B cell (primary cell): ENCODE results near the gene CELA2A. TPM values are rescaled to one million over a fixed set of nuclear protein-coding genes. Genes with fewer than 3 reads are reported as not detected.
"Not testable (repeated sequence)": the region's sequence is repeated elsewhere in the genome, so short reads cannot be mapped to it uniquely, and the experiment has no call there.

Experiments used
- ATAC-seq: fragments of 200-7000 bp; cut with Tn5 transposase; one replicate; pipeline ENCODE4 v1.10.0; 2021; ENCODE audit warnings: low read depth, mild to moderate bottlenecking, moderate number of reproducible peaks, moderate library complexity
- CTCF ChIA-PET: fragments of 350-600 bp; sonication (Branson Sonifier 250); formaldehyde crosslinking; loops from one replicate; lab custom pipeline; 2021; ENCODE audit warnings: antibody characterized with exemption, inconsistent platforms; lab: Charles Lee
- POLR2A ChIA-PET: fragments of 350-600 bp; sonication (Branson Sonifier 250); formaldehyde crosslinking; loops from one replicate; lab custom pipeline; 2021; ENCODE audit warnings: antibody characterized with exemption; lab: Charles Lee
- DNase-seq: peaks from one replicate; pipeline ENCODE4 v3.0.0; 2013
- H2AFZ ChIP-seq: 2 replicates; pipeline ENCODE4 v1.6.1; 2012; ENCODE audit warnings: mild to moderate bottlenecking, low read depth, low read length; ENCODE audit not compliant: insufficient read depth, poor library complexity, severe bottlenecking
- H3K27ac ChIP-seq, 2 donors: 1 replicate in 1 of 2; 2 replicates in 1 of 2; pipeline ENCODE4 v1.5.1; 2012 to 2013; ENCODE audit warnings: low read length in 2 of 2, mild to moderate bottlenecking in 2 of 2, moderate library complexity in 1 of 2
- H3K27me3 ChIP-seq, 4 experiments: fragments of 200-600 bp in 1 of 4; sonication (generic) in 1 of 4; replicated peaks in 1 of 4; 1 replicate in 2 of 4; 2 replicates in 2 of 4; pipeline versions ENCODE4 v1.6.1 to v1.7.0; 2013 to 2016; ENCODE audit warnings: low read length in 3 of 4, mild to moderate bottlenecking in 2 of 4, mixed read lengths in 1 of 4, moderate library complexity in 1 of 4; ENCODE audit not compliant: insufficient read depth in 4 of 4, control insufficient read depth in 3 of 4; ENCODE audit errors: control extremely low read depth in 1 of 4
- H3K36me3 ChIP-seq, 2 experiments: replicated peaks in 1 of 2; 1 replicate in 1 of 2; 2 replicates in 1 of 2; pipeline versions ENCODE4 v1.6.1 to v1.7.1; 2013; ENCODE audit warnings: low read length in 1 of 2; ENCODE audit not compliant: insufficient read depth in 2 of 2, control insufficient read depth in 1 of 2; ENCODE audit errors: control extremely low read depth in 1 of 2, extremely low read depth in 1 of 2
- H3K4me1 ChIP-seq, 2 donors: fragments of 200-600 bp in 1 of 2; sonication (generic) in 1 of 2; 1 replicate in 1 of 2; 2 replicates in 1 of 2; pipeline versions ENCODE4 v1.5.1 to v1.6.1; 2013 to 2017; ENCODE audit warnings: low read length in 2 of 2; ENCODE audit not compliant: control insufficient read depth in 2 of 2, insufficient read depth in 2 of 2
- H3K4me2 ChIP-seq: replicated peaks from 2 replicates; pipeline ENCODE3; 2012; ENCODE audit warnings: mild to moderate bottlenecking, low read depth, low read length; ENCODE audit not compliant: poor library complexity, severe bottlenecking
- H3K4me3 ChIP-seq, 5 experiments: fragments of 200-600 bp in 1 of 5; sonication (generic) in 1 of 5; 1 replicate in 3 of 5; 2 replicates in 2 of 5; pipeline versions ENCODE4 v1.5.1 to v1.7.0; 2011 to 2016; ENCODE audit warnings: low read length in 4 of 5, mild to moderate bottlenecking in 4 of 5, low read depth in 2 of 5, control low read depth in 1 of 5, moderate library complexity in 1 of 5; ENCODE audit not compliant: insufficient read depth in 1 of 5; ENCODE audit errors: control extremely low read depth in 1 of 5, extremely low read depth in 1 of 5
- H3K79me2 ChIP-seq: fragments of 200-600 bp; sonication (generic); one replicate; pipeline ENCODE4 v1.6.0; 2016; ENCODE audit warnings: low read length; ENCODE audit not compliant: control insufficient read depth, insufficient read depth
- H3K9ac ChIP-seq: fragments of 200-600 bp; sonication (generic); 2 replicates; pipeline ENCODE4 v1.6.1; 2017; ENCODE audit warnings: mild to moderate bottlenecking, low read length, moderate library complexity
- H3K9me3 ChIP-seq, 3 donors: one replicate each; pipeline versions ENCODE4 v1.6.1 to v1.7.1; 2013; ENCODE audit warnings: low read length in 2 of 3; ENCODE audit not compliant: control insufficient read depth in 2 of 3, insufficient read depth in 1 of 3; ENCODE audit errors: control extremely low read depth in 1 of 3
- H4K20me1 ChIP-seq: 2 replicates; pipeline ENCODE4 v1.6.0; 2012; ENCODE audit warnings: mild to moderate bottlenecking, low read length; ENCODE audit not compliant: insufficient read depth, control insufficient read depth, poor library complexity, severe bottlenecking
- H3K27ac Mint-ChIP-seq: one replicate; pipeline ENCODE4 v1.8.0; 2021; ENCODE audit warnings: mixed read lengths
- H3K27me3 Mint-ChIP-seq: one replicate; pipeline ENCODE4 v1.8.0; 2021; ENCODE audit warnings: mixed read lengths
- H3K4me1 Mint-ChIP-seq: one replicate; pipeline ENCODE4 v1.8.0; 2021; ENCODE audit warnings: mixed read lengths
- H3K4me3 Mint-ChIP-seq: one replicate; pipeline ENCODE4 v1.8.0; 2021; ENCODE audit warnings: mixed read lengths
- H3K9me3 Mint-ChIP-seq: one replicate; pipeline ENCODE4 v1.8.0; 2022; ENCODE audit warnings: mixed read lengths; ENCODE audit not compliant: insufficient read depth
- WGBS: methylation state at CpG from one replicate; pipeline ENCODE4 v1.1.5; 2013; ENCODE audit warnings: missing lambda C conversion rate; ENCODE audit not compliant: insufficient coverage; 5-methylcytosine and 5-hydroxymethylcytosine counted together
- intact Hi-C: fragments of 100-400 bp; cut with micrococcal nuclease; formaldehyde crosslinking; loops from one replicate; pipeline ENCODE4 v1.10.0; 2022
- polyA plus RNA-seq: library from polyadenylated mRNA; depleted of rRNA; stranded (reverse); fragments of >200 nt; gene quantifications from 2 replicates; pipeline ENCODE4 v1.2.3, GENCODE V29; 2012
- total RNA-seq, 2 donors: library from RNA; stranded (reverse); fragments of 120-200 nt in 1 of 2; gene quantifications; 1 replicate in 1 of 2; 2 replicates in 1 of 2; pipeline versions ENCODE4 v1.2.3 to v1.2.4, GENCODE V29; 2013 to 2022

Gene CELA2A
- total and polyA plus RNA-seq, 2 donors (not counting 1 experiment from before 2014, with no cell fraction given), result not detected

- H3K9me3 ChIP-seq, ATAC-seq, H3K36me3 ChIP-seq, H3K79me2 ChIP-seq, DNase-seq, H3K4me3 ChIP-seq, H3K9me3 Mint-ChIP-seq, H3K4me2 ChIP-seq, CTCF ChIA-PET, intact Hi-C loops, H4K20me1 ChIP-seq, H3K4me1 Mint-ChIP-seq, H2AFZ ChIP-seq, H3K27me3 ChIP-seq, H3K27ac ChIP-seq, H3K4me1 ChIP-seq, H3K9ac ChIP-seq, H3K4me3 Mint-ChIP-seq, H3K27ac Mint-ChIP-seq, POLR2A ChIA-PET: not testable (repeated sequence)
- WGBS, result 91% methylated on average over 9 of the region's 15 CpGs
- H3K27me3 Mint-ChIP-seq, result peaks cover 13% of the 10 kb centered on the region
Observed at GRCh38 chr1:15463064-15463800, 6.7 kb downstream of the CELA2A start.

- not testable (repeated sequence) for H4K20me1 ChIP-seq
- WGBS, result 86% methylated on average over 2 of the region's 5 CpGs
Observed at GRCh38 chr1:15463926-15464322, 7.4 kb downstream of the CELA2A start.

More at GRCh38 chr1:15463926-15464322, 7.4 kb downstream of the CELA2A start:
- H3K27ac Mint-ChIP-seq, H3K4me3 Mint-ChIP-seq, H3K9me3 ChIP-seq, H3K4me1 Mint-ChIP-seq, H3K4me2 ChIP-seq, H3K4me3 ChIP-seq, intact Hi-C loops, POLR2A ChIA-PET, H3K9ac ChIP-seq, CTCF ChIA-PET, H3K27ac ChIP-seq, H3K36me3 ChIP-seq, H3K9me3 Mint-ChIP-seq, H2AFZ ChIP-seq, ATAC-seq, DNase-seq, H3K27me3 ChIP-seq, H3K4me1 ChIP-seq, H3K79me2 ChIP-seq: not testable (repeated sequence)
- H3K27me3 Mint-ChIP-seq, result peaks cover 13% of the 10 kb centered on the region
